Caki2 (cell line): Measurements from ENCODE around the gene PTPRM. TPM values are rescaled to one million over a fixed set of nuclear protein-coding genes. Genes with fewer than 3 reads are reported as not detected.

ENCODE experiments used
- DNase-seq: peaks from one replicate; pipeline ENCODE4 v3.0.0-alpha.2; 2015; ENCODE audit warnings: low read depth
- in situ Hi-C: cut with HindIII; loops from 2 replicates; pipeline ENCODE4 v1.10.0; 2016; ENCODE audit warnings: low sequenced_read_pairs, low pct_unique_long_range_greater_than_20kb, mixed read lengths
- total RNA-seq: library from RNA; depleted of rRNA; stranded (reverse); fragments of >200 nt; shearing (Covaris generic); gene quantifications from 2 replicates; pipeline ENCODE4 v1.2.3, GENCODE V29; 2014; ENCODE audit warnings: low replicate concordance

The PTPRM gene
- total RNA-seq, 1 experiment from 2014 or later, result 29.1 TPM

- in situ Hi-C loops, result no loop called here
- DNase-seq, result peak; percentile 86
These were observed 646.0 kb downstream of the PTPRM start for GRCh38 chr18:8212896-8213780.

DNA sequence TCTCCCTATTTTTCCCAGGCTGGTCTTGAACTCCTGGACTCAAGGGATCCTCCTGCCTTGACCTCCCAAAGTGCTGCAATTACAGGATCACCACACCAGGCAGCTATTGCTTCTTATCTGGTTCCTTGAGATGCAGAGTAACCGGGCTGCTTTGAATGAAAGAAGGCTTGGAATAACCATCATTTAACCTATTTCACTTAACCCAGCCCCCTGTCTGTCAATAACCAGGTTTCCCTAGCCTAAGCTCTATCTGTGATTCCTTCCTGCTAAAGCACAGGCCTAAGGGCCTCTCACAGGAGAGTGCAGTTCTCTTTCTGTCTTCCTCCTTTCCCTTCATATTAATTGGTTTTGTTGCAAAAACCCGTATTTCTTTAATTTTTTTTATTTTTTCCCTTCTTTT, 648.6 kb downstream of the PTPRM start:
- DNase-seq, result no peak
- in situ Hi-C loops, result no loop called here

DNA sequence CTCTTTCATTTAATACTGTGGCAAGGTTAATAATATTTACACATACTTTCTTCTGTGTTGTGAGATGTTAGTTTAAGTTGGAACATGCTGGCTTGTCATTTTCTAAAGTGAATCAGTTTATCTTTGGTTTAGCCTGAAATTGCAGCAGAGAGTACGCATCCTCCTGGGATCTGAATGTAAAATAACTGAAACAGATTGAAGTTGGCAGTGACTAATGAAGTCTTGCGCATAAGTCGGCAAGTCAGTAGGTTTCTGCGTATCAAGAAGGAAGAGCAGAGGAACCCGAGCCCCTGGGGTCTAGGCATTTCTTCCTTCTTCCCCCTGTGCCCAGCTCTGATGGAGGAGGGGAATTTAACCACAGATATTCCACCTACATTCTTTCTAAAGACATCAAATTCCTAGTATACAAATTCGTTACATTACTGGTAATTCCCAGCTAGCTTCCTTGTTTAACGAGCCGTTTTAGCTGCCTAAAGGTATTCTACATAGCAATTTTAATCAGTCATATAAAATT, 650.0 kb downstream of the PTPRM start:
- no peak for DNase-seq
- in situ Hi-C loops, result no loop called here

GRCh38 chr18:8218197-8218596, 651.1 kb downstream of the PTPRM start:
- in situ Hi-C loops, result no loop called here
- no peak for DNase-seq

GRCh38 chr18:8221452-8221851, 654.3 kb downstream of the PTPRM start:
- no peak for DNase-seq
- in situ Hi-C loops, result no loop called here

DNA sequence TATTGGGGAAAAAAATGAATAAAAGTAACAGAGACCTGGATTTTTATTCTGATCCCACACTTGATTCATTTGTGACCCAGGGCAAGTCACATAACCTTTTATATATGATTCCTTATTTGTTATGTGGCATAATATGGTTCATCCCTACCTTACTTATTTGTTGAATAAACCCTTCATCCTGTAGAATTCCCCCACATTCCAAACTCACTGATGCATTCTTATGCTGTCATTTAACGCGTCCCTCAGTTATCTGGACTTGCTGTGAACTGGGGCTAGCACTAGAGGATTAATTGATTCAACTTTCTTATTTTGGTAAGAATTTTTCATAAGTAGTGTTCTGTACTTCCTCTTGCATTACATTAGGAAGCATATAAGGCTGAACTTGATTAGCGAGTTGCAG, 657.5 kb downstream of the PTPRM start:
- DNase-seq, result peak; percentile 41
- in situ Hi-C loops, result no loop called here

DNA sequence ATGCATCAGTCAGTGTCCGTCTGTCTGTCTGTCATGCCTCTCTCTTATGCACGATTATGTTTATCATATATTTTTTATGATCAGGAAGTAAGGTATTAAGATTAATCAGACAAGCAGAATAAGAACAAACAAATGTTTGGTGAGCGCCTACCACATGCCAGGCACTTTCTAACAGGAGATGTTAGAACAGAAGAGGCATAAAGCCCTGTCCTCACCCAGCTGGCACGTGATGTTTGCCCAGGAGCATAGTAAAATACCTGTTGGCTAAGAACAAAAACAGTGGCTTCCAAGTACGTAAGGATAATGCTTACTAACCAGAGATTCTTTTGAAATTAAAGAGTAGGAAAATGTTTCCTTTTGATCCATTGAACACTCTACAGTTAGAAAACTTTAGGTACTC, 661.9 kb downstream of the PTPRM start:
- no peak for DNase-seq
- in situ Hi-C loops, result no loop called here

DNA sequence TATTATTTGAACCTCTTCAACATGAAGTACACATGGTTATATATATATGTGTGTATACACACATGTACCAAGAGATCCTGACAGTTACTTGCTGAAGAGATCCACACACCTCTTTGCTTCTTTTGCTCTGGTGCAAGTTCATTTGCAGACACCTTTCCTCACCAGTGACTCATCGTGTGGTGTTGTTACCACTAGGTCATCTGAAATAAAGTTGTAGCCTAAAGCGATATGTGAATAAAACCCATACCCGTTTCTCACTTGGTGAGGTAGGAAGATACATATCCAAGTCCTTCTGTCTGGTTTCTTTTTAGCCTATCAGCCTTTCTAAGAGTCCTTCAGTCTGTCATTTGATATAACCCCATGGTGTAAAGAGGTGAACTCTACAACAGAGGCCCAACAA, 662.7 kb downstream of the PTPRM start:
- in situ Hi-C loops, result no loop called here
- DNase-seq, result no peak

- no peak for DNase-seq
- in situ Hi-C loops, result no loop called here
These were observed 664.2 kb downstream of the PTPRM start for GRCh38 chr18:8231316-8231715.

- in situ Hi-C loops, result no loop called here
These were observed 665.7 kb downstream of the PTPRM start for GRCh38 chr18:8232791-8233190.

GRCh38 chr18:8235894-8236293, 668.8 kb downstream of the PTPRM start:
- in situ Hi-C loops, result no loop called here

More at GRCh38 chr18:8232791-8233190, 665.7 kb downstream of the PTPRM start:
- no peak for DNase-seq

DNA sequence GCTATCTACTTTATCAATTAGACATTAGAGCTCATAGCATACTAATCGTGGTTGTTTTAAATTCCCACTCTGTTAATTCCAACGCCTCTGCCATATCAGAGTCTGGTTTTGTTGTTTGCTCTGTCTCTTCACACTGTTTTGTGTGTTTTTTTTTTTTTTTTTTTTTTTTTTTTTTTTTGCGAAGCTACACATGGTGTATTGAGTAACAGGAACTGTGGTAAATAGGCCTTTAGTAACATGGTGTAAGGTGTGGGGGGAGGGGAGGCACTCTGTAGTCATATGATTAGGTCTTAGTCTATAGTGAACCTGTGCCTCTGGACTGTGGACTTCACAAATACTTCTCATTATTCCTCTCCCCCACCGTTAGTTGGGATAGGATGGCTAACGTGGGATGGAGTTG, 671.4 kb downstream of the PTPRM start:
- in situ Hi-C loops, result no loop called here
- DNase-seq, result no peak

More at GRCh38 chr18:8235894-8236293, 668.8 kb downstream of the PTPRM start:
- no peak for DNase-seq

- in situ Hi-C loops, result no loop called here
- no peak for DNase-seq
These were observed 674.6 kb downstream of the PTPRM start for GRCh38 chr18:8241731-8242130.

DNA sequence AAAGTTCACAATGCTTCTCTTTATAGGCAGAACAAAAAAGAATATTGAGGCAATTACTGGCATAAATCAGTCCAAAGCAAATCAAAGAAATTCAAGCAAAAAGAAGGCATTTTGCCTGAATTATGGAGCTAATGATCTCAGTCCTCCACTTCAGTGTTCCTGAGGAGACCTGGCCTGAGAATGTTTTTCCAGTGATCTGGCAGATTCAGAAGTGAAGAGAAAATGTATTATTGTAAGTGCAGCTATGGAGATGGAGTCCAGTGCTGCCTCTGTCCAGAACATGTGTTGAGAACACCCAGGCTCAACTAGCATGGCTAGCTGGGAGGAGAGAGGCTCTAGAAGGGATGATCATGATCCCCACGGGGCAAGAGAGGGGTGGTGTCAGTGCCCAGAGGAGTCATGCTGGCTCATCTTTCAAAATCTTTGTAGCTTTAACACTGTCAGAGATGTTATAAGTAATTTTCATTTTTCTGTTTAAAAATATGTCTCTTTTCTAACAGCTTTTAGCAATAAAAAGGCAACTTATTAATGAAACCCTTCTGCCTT, 675.1 kb downstream of the PTPRM start:
- DNase-seq, result no peak
- in situ Hi-C loops, result no loop called here

DNA sequence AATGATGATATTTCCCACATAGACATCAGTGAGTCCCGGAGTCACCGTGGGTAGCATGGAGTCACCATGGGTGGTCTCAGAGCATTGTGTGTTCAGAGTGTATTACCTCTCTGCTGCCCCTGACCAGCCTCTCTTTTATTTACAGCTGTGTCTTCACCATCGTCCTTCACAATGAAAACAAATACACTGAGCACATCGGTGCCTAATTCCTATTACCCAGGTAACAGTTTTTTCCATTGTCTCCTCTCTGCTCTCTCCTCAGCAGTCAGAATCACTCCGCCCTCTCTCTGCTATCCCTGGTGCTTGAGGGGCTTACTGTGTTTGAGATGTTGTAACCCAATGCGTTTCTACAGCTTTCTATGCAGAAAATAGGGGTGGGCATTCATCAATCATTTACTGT, 680.6 kb downstream of the PTPRM start:
- in situ Hi-C loops, result no loop called here
- no peak for DNase-seq

GRCh38 chr18:8248576-8248975, 681.5 kb downstream of the PTPRM start:
- in situ Hi-C loops, result no loop called here
- DNase-seq, result no peak

- in situ Hi-C loops, result no loop called here
- no peak for DNase-seq
These were observed 682.7 kb downstream of the PTPRM start for GRCh38 chr18:8249811-8250210.

DNA sequence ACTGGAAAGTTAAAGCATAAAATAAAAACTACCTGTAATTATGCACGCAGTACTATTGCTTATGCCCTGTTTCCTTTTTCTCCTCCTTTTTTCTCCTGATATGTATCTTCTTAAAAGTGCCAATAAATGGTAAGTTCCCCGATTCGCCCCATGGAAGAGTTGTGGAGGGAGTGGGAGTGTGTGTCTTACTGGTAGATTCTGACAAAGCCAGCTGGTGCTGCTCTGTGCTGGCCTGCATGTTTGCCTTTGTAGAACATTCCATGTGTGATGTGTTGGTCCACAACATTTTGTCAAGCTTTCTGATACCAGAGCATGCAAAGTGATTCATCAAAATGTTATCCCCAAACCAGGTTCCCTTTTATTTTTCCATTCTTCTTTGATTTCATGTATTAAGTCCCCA, 685.3 kb downstream of the PTPRM start:
- in situ Hi-C loops, result no loop called here
- no peak for DNase-seq

DNA sequence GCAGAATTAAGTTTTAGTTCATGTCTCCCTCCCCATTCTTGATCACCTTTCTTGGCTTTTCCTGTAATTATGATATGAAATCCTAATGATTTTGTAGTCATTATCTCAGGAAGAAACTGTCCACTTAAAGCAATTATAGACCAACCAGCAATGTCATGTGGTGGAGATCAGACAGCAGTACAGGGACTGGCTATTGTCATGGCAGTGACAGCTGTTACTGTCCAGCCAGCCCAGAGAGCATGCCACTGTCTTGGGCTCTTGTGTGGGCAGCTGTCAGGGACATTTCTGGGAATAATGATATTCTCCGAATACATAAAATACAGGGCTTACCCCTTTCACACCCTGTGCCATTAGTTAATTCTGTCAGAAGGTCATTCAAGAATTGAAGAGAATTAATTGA, 686.8 kb downstream of the PTPRM start:
- in situ Hi-C loops, result no loop called here
- DNase-seq, result no peak

DNA sequence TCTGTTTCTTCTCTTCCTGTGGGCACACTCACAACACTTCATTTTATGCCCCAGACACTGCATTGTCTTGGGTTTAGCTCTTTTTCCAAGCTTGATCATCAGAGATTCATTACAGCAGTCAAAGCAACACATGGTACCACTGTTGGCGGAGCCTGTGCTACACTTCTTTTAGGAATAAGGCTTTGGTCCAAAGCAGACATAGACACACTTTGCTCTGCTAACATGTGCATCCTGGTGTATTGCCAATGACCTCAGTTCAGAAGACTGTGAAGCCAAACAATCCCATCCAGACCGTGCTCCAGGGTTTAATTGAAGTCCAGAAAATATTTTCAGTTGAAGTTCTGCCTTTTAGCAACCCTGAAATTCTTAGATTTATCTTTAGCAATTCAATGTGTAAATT, 687.5 kb downstream of the PTPRM start:
- DNase-seq, result no peak
- in situ Hi-C loops, result no loop called here
